GM23338 (cell line): ENCODE measurements around the gene RIMS3. TPM values are rescaled to one million over a fixed set of nuclear protein-coding genes. Genes with fewer than 3 reads are reported as not detected.

Experiments
- ATAC-seq: fragments of 200-7000 bp; cut with Tn5 transposase; 3 replicates; pipeline ENCODE4 v1.9.1; 2020
- DNase-seq: peaks from one replicate; pipeline ENCODE4 v3.0.0-alpha.2; 2015; ENCODE audit warnings: low spot score
- H2AFZ ChIP-seq: fragments of 200-600 bp; sonication (generic); 2 replicates; pipeline ENCODE4 v1.8.0; 2016; ENCODE audit warnings: antibody characterized with exemption, mild to moderate bottlenecking, moderate library complexity
- H3F3A ChIP-seq: fragments of 200-600 bp; sonication (generic); replicated peaks from 2 replicates; pipeline ENCODE4 v1.8.0; 2017; ENCODE audit warnings: antibody characterized with exemption, mixed run types, low read depth
- H3K27ac ChIP-seq: fragments of 200-600 bp; sonication (generic); 2 replicates; pipeline ENCODE4 v1.6.1; 2016; ENCODE audit warnings: low read depth
- H3K27me3 ChIP-seq: fragments of 200-600 bp; sonication (generic); 2 replicates; pipeline ENCODE4 v1.8.0; 2016; ENCODE audit warnings: mild to moderate bottlenecking, mixed run types, moderate library complexity; ENCODE audit not compliant: insufficient read depth
- H3K36me3 ChIP-seq: fragments of 200-600 bp; sonication (generic); 2 replicates; pipeline ENCODE4 v1.8.0; 2016; ENCODE audit warnings: mild to moderate bottlenecking; ENCODE audit not compliant: insufficient read depth
- H3K4me1 ChIP-seq: fragments of 200-600 bp; sonication (generic); 2 replicates; pipeline ENCODE4 v1.8.0; 2016; ENCODE audit warnings: mild to moderate bottlenecking, moderate library complexity; ENCODE audit not compliant: insufficient read depth
- H3K4me2 ChIP-seq: fragments of 200-600 bp; sonication (generic); 2 replicates; pipeline ENCODE4 v1.7.1; 2017; ENCODE audit warnings: mixed run types
- H3K4me3 ChIP-seq: fragments of 200-600 bp; sonication (generic); 2 replicates; pipeline ENCODE4 v1.6.1; 2016; ENCODE audit warnings: mixed run types
- H3K79me2 ChIP-seq: fragments of 200-600 bp; sonication (generic); replicated peaks from 2 replicates; pipeline ENCODE4 v1.8.0; 2017; ENCODE audit warnings: mild to moderate bottlenecking; ENCODE audit not compliant: insufficient read depth
- H3K9me2 ChIP-seq: fragments of 200-600 bp; sonication (generic); 2 replicates; pipeline ENCODE4 v1.8.0; 2017; ENCODE audit not compliant: insufficient read depth
- H4K20me1 ChIP-seq: fragments of 200-600 bp; sonication (generic); replicated peaks from 2 replicates; pipeline ENCODE4 v1.8.0; 2017; ENCODE audit warnings: mild to moderate bottlenecking; ENCODE audit not compliant: insufficient read depth
- H3K27ac Mint-ChIP-seq: 2 replicates; pipeline ENCODE4 v1.8.0; 2020; ENCODE audit warnings: inconsistent platforms, mild to moderate bottlenecking, moderate library complexity, mixed read lengths
- H3K27me3 Mint-ChIP-seq: 3 replicates; pipeline ENCODE4 v1.8.0; 2022; ENCODE audit warnings: low read depth, mild to moderate bottlenecking, moderate library complexity, mixed read lengths, inconsistent platforms; ENCODE audit not compliant: insufficient read depth, poor library complexity
- H3K36me3 Mint-ChIP-seq: 3 replicates; pipeline ENCODE4 v1.8.0; 2021; ENCODE audit warnings: low read depth, mild to moderate bottlenecking, inconsistent platforms, moderate library complexity, mixed read lengths
- H3K4me1 Mint-ChIP-seq: 3 replicates; pipeline ENCODE4 v1.8.0; 2020; ENCODE audit warnings: mild to moderate bottlenecking, inconsistent platforms, mixed read lengths
- H3K4me3 Mint-ChIP-seq: 3 replicates; pipeline ENCODE4 v1.8.0; 2021; ENCODE audit warnings: moderate library complexity, mild to moderate bottlenecking, inconsistent platforms, mixed read lengths
- H3K9me3 Mint-ChIP-seq: 3 replicates; pipeline ENCODE4 v1.8.0; 2020; ENCODE audit warnings: moderate library complexity, mild to moderate bottlenecking, inconsistent platforms, mixed read lengths
- CREB1 ChIP-seq: fragments of 250-450 bp; sonication (Bioruptor Pico); IDR thresholded peaks from 2 replicates; pipeline ENCODE4 v1.5.0; 2020; ENCODE audit warnings: low read depth, mild to moderate bottlenecking, moderate library complexity
- ETS1 ChIP-seq: IDR thresholded peaks from 2 replicates; pipeline ENCODE4 v1.6.1; 2016; ENCODE audit warnings: antibody characterized with exemption
- EZH2 ChIP-seq: fragments of 200-600 bp; sonication (generic); IDR thresholded peaks from one replicate; pipeline ENCODE4 v1.8.0; 2017; ENCODE audit warnings: antibody characterized with exemption, mild to moderate bottlenecking, low read depth; ENCODE audit not compliant: unreplicated experiment
- EZH2phosphoT487 ChIP-seq: fragments of 200-600 bp; sonication (generic); IDR thresholded peaks from one replicate; pipeline ENCODE4 v1.8.1; 2018; ENCODE audit warnings: antibody characterized with exemption; ENCODE audit not compliant: unreplicated experiment
- JUNB ChIP-seq: IDR thresholded peaks from one replicate; pipeline ENCODE4 v1.6.1; 2016; ENCODE audit warnings: antibody characterized with exemption; ENCODE audit not compliant: unreplicated experiment
- NANOG ChIP-seq: IDR thresholded peaks from 2 replicates; pipeline ENCODE4 v1.6.1; 2016; ENCODE audit warnings: antibody characterized with exemption, borderline replicate concordance
- POLR2AphosphoS5 ChIP-seq: IDR thresholded peaks from 2 replicates; pipeline ENCODE4 v1.6.1; 2016; ENCODE audit warnings: antibody characterized with exemption, low read depth
- REST ChIP-seq: IDR thresholded peaks from one replicate; pipeline ENCODE4 v1.6.1; 2018; ENCODE audit warnings: antibody characterized with exemption; ENCODE audit not compliant: unreplicated experiment
- STAT1 ChIP-seq: IDR thresholded peaks from one replicate; pipeline ENCODE4 v1.6.1; 2016; ENCODE audit warnings: antibody characterized with exemption; ENCODE audit not compliant: unreplicated experiment
- ZNF114 ChIP-seq: fragments of 250-450 bp; sonication (Bioruptor Pico); IDR thresholded peaks from 2 replicates; pipeline ENCODE4 v1.5.0; 2020; ENCODE audit warnings: mild to moderate bottlenecking, moderate library complexity
- ZNF331 ChIP-seq: fragments of 250-450 bp; sonication (Bioruptor Pico); IDR thresholded peaks from 2 replicates; pipeline ENCODE4 v1.5.0; 2020; ENCODE audit warnings: low read depth, mild to moderate bottlenecking, moderate library complexity
- ZNF462 ChIP-seq: fragments of 250-450 bp; sonication (Bioruptor Pico); IDR thresholded peaks from 2 replicates; pipeline ENCODE4 v1.5.0; 2020; ENCODE audit warnings: mild to moderate bottlenecking, moderate library complexity
- polyA plus RNA-seq: library from polyadenylated mRNA; unstranded; fragments of >200 nt; fragmentation: Nextera tagmentation; extraction: Ambion mirVana; gene quantifications from 2 replicates; pipeline ENCODE4 v1.2.1, GENCODE V29; 2016
- total RNA-seq: library from RNA; depleted of rRNA; stranded (reverse); fragments of >200 nt; shearing (Covaris generic); gene quantifications from 2 replicates; pipeline ENCODE4 v1.2.3, GENCODE V29; 2014
- TF ChIP-seq, protein P1 (sequence below), 2 experiments: fragments of 200-600 bp in 1 of 2; sonication (generic) in 1 of 2; conservative IDR thresholded peaks; 2 replicates each; pipeline versions ENCODE4 v1.5.1 to v1.6.1; 2016 to 2017; ENCODE audit warnings: antibody characterized with exemption in 2 of 2, low read depth in 2 of 2, mild to moderate bottlenecking in 2 of 2, moderate library complexity in 1 of 2

RIMS3 gene
- total and polyA plus RNA-seq, 2 experiments from 2014 or later, result 8.7 to 27.2 TPM

DNA sequence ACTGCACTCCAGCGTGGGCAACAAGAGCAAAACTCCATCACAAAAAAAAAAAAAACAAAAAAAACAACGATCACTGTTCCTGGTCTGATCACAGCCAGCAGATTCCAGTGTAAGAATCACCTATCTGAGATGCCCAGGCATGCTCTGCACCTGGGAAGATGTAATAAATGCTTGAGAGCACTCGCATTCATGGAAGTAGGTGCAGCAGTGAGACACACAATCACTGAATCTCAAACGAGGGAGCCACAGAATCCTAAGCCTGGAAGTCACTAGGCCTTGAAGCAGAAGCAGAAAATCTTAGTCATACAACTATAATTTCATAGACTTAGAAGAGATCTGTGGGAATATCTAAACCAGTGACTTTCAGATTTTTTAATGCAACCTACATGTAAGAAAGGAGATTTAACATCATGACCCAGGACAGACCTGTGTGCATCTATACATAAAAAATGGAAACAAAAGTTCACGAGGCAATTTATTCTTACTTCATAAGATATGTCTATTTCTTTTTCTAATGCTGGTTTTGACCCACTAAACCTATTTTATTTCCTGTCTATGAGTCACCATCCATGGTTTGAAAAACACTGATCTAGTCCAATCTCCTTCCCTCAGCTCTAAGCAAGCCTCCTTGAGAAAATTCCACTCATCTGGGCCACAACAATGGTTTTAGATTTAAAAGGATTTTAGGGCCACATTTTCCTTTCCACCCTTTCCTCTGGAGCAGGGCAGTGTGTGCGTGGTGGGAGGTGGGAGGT is 30.4 kb downstream of the RIMS3 start:
- Histone ChIP-seq H3K27me3 (no peaks in the 10 kb centered on the region), H3F3A (no peaks in the 10 kb centered on the region), H3K9me2 (no peaks in the 10 kb centered on the region), H2AFZ (no peak overlapping the region), H3K36me3 (no peaks in the 10 kb centered on the region), H3K4me2 (no peak overlapping the region), H4K20me1 (no peaks in the 10 kb centered on the region), H3K4me3 (no peak overlapping the region), H3K4me1 (no peaks in the 10 kb centered on the region), H3K27ac (no peak overlapping the region), H3K79me2 (no peaks in the 10 kb centered on the region)
- no peak overlapping the region for H3K27ac Mint-ChIP-seq
- H3K36me3 Mint-ChIP-seq, result no peaks in the 10 kb centered on the region; the same call in 2 of the 3 replicates
- H3K4me3 Mint-ChIP-seq, result no peak overlapping the region
- DNase-seq (no peak), ATAC-seq (no peak)
- H3K9me3 Mint-ChIP-seq, result no peaks in the 10 kb centered on the region
- TF ChIP-seq CREB1 (CRISPR knock-in tag), result no peak
- no peak for TF ChIP-seq REST
- TF ChIP-seq ETS1, result no peak
- no peak for TF ChIP-seq ZNF462 (CRISPR knock-in tag)
- TF ChIP-seq EZH2, result no peak
- TF ChIP-seq, protein P1, sequence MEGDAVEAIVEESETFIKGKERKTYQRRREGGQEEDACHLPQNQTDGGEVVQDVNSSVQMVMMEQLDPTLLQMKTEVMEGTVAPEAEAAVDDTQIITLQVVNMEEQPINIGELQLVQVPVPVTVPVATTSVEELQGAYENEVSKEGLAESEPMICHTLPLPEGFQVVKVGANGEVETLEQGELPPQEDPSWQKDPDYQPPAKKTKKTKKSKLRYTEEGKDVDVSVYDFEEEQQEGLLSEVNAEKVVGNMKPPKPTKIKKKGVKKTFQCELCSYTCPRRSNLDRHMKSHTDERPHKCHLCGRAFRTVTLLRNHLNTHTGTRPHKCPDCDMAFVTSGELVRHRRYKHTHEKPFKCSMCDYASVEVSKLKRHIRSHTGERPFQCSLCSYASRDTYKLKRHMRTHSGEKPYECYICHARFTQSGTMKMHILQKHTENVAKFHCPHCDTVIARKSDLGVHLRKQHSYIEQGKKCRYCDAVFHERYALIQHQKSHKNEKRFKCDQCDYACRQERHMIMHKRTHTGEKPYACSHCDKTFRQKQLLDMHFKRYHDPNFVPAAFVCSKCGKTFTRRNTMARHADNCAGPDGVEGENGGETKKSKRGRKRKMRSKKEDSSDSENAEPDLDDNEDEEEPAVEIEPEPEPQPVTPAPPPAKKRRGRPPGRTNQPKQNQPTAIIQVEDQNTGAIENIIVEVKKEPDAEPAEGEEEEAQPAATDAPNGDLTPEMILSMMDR (conservative IDR thresholded peaks at IDR 0.05; ENCODE audit: low read depth in 2 of 2), result no peak
- TF ChIP-seq JUNB, result no peak
- no peak for TF ChIP-seq POLR2AphosphoS5
- no peak for TF ChIP-seq NANOG
- TF ChIP-seq EZH2phosphoT487, result no peak
- TF ChIP-seq ZNF331 (CRISPR knock-in tag), result no peak
- no peak for TF ChIP-seq STAT1
- no peak for TF ChIP-seq ZNF114 (CRISPR knock-in tag)
- peaks cover 3% of the 10 kb centered on the region for H3K27me3 Mint-ChIP-seq
- H3K4me1 Mint-ChIP-seq, result no peaks in the 10 kb centered on the region
